Measurements from ENCODE around the gene DNMT3A. TPM values are rescaled to one million over a fixed set of nuclear protein-coding genes. Genes with fewer than 3 reads are reported as not detected.
"Not testable (repeated sequence)": the region's sequence is repeated elsewhere in the genome, so short reads cannot be mapped to it uniquely, and the experiment has no call there.

Gene DNMT3A
- polyA plus RNA-seq, 2 donors, result 5.0 to 7.3 TPM

DNA sequence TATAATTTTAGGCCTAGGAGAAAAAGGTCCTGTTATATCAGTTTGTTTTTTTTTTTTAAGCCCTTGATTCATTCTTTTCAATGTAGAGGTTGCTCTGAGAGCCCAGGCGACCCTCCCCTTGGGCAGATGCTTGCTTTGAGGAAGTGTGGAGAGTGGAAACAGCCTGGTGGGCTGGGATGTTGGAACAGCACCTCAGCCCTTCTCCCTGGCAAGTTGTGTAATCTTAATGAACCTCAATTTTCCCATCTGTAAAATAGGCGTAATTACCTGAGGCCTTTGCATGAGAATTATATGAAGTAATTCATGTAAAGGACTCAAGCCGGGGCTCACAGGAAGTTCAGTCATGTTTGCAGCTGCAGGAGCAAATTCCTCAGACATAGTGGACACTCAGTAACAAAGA, 123.6 kb downstream of the DNMT3A start:
- Histone ChIP-seq H3K27me3 (ENCODE audit: control insufficient read depth in 1 of 2, insufficient read depth in 2 of 2, low read length in 2 of 2) (no peaks in the 10 kb centered on the region), H3K4me1 (ENCODE audit: control insufficient read depth in 2 of 2, insufficient read depth in 2 of 2, low read length in 1 of 2) (peaks cover 0 to 2% of the 10 kb centered on the region in 2 donors), H3K4me3 (ENCODE audit: low read depth in 1 of 2, low read length in 2 of 2) (no peak overlapping the region), H3K9me3 (ENCODE audit: control insufficient read depth in 2 of 2, insufficient read depth in 1 of 2, low read depth in 1 of 2, low read length in 1 of 2) (no peaks in the 10 kb centered on the region), H3K27ac (ENCODE audit: low read depth in 2 of 2, low read length in 1 of 2) (no peak overlapping the region), H3K36me3 (ENCODE audit: control insufficient read depth in 2 of 2, insufficient read depth in 2 of 2, low read length in 1 of 2) (no peaks in the 10 kb centered on the region)
- 88 to 92% methylated on average over 3 of the region's 3 CpGs for WGBS, 2 donors

DNA sequence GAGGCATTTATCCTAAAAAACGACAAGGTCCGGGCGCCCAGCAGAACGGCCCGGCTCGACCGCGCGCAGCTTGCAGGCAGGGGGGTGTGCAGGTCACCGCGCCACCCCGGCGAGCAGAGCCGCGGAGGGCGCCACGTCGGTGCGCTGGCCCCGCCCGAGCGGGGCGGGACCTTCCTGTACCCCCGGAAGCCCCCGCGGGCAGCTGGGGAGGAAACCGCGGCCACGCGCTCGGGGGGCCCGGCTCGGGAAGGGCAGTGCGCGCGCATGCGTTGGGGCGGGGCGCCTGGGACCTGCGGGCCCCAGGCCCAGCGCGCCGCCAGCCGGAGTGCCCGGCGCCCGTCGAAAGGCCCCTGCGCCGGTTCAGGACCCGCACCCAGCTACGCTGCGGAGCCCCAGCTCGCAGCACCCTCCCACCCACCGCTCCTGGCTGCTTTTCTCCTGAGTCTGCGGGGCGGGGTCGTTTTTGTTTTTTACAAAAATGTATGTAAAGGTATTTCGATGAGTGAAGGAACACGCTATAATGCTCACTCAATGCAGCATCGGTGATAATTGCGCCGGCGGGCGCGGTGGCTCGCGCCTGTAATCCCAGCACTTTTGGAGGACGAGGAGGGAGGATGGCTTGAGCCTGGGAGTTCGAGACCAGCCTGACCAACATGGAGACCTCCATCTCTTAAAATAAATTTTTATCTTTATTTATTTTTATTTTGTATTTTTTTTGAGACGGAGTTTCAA, 125.6 kb downstream of the DNMT3A start:
- H3K9me3 ChIP-seq (ENCODE audit: control insufficient read depth in 2 of 2, insufficient read depth in 1 of 2, low read depth in 1 of 2, low read length in 1 of 2), result no peaks in the 10 kb centered on the region
- peak overlapping the region; percentile 50 to 56 for H3K4me3 ChIP-seq (ENCODE audit: low read depth in 1 of 2, low read length in 2 of 2)
- H3K27me3 ChIP-seq (ENCODE audit: control insufficient read depth in 1 of 2, insufficient read depth in 2 of 2, low read length in 2 of 2), result no peaks in the 10 kb centered on the region
- H3K36me3 ChIP-seq (ENCODE audit: control insufficient read depth in 2 of 2, insufficient read depth in 2 of 2, low read length in 1 of 2), result no peaks in the 10 kb centered on the region
- H3K4me1 ChIP-seq (ENCODE audit: control insufficient read depth in 2 of 2, insufficient read depth in 2 of 2, low read length in 1 of 2), result peaks cover 0 to 2% of the 10 kb centered on the region in 2 donors
- 3 to 4% methylated on average over 60 to 71 of the region's 71 CpGs for WGBS, 2 donors
- H3K27ac ChIP-seq (ENCODE audit: low read depth in 2 of 2, low read length in 1 of 2), result peak overlapping the region; percentile 57 to 73

DNA sequence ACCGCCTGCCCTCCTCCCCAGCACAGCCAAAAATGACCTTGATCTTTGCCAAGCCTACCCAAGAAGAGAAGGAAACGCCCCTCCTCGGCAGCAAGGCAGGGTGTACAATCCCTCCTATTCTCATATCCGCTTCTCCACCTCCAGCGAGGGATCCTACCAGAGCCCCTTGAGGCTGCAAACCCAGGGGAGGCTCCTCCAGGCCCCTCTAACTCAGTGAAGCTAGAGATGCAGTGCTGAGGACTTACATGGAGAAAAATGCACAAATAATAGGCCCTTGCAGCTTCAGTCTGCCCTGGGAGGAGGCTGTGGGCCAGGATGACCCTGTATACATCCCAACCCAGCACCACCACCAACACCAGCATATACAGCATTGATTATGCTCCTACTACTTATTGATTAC, 126.5 kb downstream of the DNMT3A start:
- Histone ChIP-seq H3K4me1 (ENCODE audit: control insufficient read depth in 2 of 2, insufficient read depth in 2 of 2, low read length in 1 of 2) (peaks cover 0 to 2% of the 10 kb centered on the region in 2 donors), H3K27ac (ENCODE audit: low read depth in 2 of 2, low read length in 1 of 2) (peak overlapping the region; percentile 15 to 57), H3K27me3 (ENCODE audit: control insufficient read depth in 1 of 2, insufficient read depth in 2 of 2, low read length in 2 of 2) (no peaks in the 10 kb centered on the region), H3K9me3 (ENCODE audit: control insufficient read depth in 2 of 2, insufficient read depth in 1 of 2, low read depth in 1 of 2, low read length in 1 of 2) (no peaks in the 10 kb centered on the region), H3K4me3 (ENCODE audit: low read depth in 1 of 2, low read length in 2 of 2) (no peak overlapping the region), H3K36me3 (ENCODE audit: control insufficient read depth in 2 of 2, insufficient read depth in 2 of 2, low read length in 1 of 2) (no peaks in the 10 kb centered on the region)
- WGBS, 2 donors, result 67 to 75% methylated on average over 5 of the region's 5 CpGs

DNA sequence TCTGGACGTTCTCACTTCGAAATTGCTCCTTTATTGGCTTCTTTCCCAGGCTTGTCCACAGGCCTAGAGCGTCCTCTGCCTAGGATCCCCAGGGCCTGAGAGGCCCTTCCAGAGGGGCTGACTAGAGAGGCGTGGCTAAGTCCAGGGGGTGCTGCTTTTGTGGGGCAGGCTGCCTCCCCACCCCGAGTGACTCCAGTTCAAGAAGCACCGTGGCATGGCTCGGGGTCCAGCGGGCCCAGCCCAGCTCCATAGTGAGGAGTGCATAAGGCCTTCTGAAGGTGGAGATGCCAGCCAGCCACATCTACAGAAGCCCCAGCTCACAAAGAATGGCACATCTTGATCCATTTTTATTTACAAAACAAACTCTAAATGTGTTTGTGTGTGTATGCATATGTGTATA, 128.5 kb downstream of the DNMT3A start:
- Histone ChIP-seq H3K4me3 (ENCODE audit: low read depth in 1 of 2, low read length in 2 of 2) (no peak overlapping the region), H3K27ac (ENCODE audit: low read depth in 2 of 2, low read length in 1 of 2) (no peak overlapping the region), H3K36me3 (ENCODE audit: control insufficient read depth in 2 of 2, insufficient read depth in 2 of 2, low read length in 1 of 2) (no peaks in the 10 kb centered on the region), H3K9me3 (ENCODE audit: control insufficient read depth in 2 of 2, insufficient read depth in 1 of 2, low read depth in 1 of 2, low read length in 1 of 2) (no peaks in the 10 kb centered on the region), H3K27me3 (ENCODE audit: control insufficient read depth in 1 of 2, insufficient read depth in 2 of 2, low read length in 2 of 2) (no peaks in the 10 kb centered on the region), H3K4me1 (ENCODE audit: control insufficient read depth in 2 of 2, insufficient read depth in 2 of 2, low read length in 1 of 2) (no peaks in the 10 kb centered on the region)
- WGBS, 2 donors, result 64 to 66% methylated on average over 8 of the region's 8 CpGs

DNA sequence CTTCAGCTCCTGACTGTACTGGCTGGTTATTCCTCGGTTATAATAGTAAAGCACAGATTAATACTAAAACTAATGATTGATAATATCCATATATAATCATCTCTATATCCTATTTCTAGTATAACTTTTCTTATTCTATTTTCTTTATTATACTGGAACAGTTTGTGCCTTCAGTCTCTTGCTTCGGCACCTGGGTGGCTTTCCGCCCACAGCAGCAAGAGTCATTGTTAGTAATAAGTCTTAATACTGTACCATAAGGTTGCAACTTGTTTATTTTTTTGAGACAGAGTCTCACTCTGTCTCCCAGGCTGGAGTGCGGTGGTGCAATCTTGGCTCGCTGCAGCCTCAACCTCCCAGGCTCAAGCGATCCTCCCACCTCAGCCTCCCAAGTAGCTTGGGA, 130.8 kb downstream of the DNMT3A start:
- not testable (repeated sequence) for H3K36me3 ChIP-seq (ENCODE audit: control insufficient read depth in 2 of 2, insufficient read depth in 2 of 2, low read length in 1 of 2); H3K27me3 ChIP-seq (ENCODE audit: control insufficient read depth in 1 of 2, insufficient read depth in 2 of 2, low read length in 2 of 2); H3K4me1 ChIP-seq (ENCODE audit: control insufficient read depth in 2 of 2, insufficient read depth in 2 of 2, low read length in 1 of 2); H3K9me3 ChIP-seq (ENCODE audit: control insufficient read depth in 2 of 2, insufficient read depth in 1 of 2, low read depth in 1 of 2, low read length in 1 of 2); H3K4me3 ChIP-seq (ENCODE audit: low read depth in 1 of 2, low read length in 2 of 2); H3K27ac ChIP-seq (ENCODE audit: low read depth in 2 of 2, low read length in 1 of 2)
- WGBS, 2 donors, result 93 to 94% methylated on average over 6 of the region's 6 CpGs

DNA sequence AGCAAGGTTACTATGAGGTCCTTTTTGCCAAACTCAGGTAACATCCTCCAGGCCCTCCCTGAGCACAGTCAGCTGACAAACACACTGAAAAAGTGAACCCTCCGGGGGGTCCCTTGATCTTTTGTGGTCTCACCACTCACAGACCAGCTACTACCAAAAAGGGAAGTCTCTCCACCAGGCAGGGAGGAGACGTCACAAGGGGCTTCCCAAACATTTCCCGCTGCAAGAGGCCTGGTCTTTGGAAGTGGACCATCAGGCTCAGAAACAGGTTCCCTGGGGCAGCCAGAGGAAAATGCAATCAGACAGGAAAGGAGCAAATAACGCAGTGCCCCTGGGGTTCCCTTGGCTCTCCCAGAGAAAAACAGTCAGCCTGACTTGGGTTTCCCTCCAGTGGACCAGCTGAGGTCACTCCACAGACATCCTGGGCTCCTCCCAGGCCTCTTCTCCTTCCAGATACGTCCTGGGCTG, 134.6 kb downstream of the DNMT3A start:
- no peaks in the 10 kb centered on the region for H3K9me3 ChIP-seq (ENCODE audit: control insufficient read depth in 2 of 2, insufficient read depth in 1 of 2, low read depth in 1 of 2, low read length in 1 of 2)
- no peaks in the 10 kb centered on the region for H3K36me3 ChIP-seq (ENCODE audit: control insufficient read depth in 2 of 2, insufficient read depth in 2 of 2, low read length in 1 of 2)
- H3K4me3 ChIP-seq (ENCODE audit: low read depth in 1 of 2, low read length in 2 of 2), result no peak overlapping the region
- H3K4me1 ChIP-seq (ENCODE audit: control insufficient read depth in 2 of 2, insufficient read depth in 2 of 2, low read length in 1 of 2), result no peaks in the 10 kb centered on the region
- 67 to 75% methylated on average over 5 of the region's 5 CpGs for whole genome bisulfite sequencing, 2 donors
- no peaks in the 10 kb centered on the region for H3K27me3 ChIP-seq (ENCODE audit: control insufficient read depth in 1 of 2, insufficient read depth in 2 of 2, low read length in 2 of 2)
- H3K27ac ChIP-seq (ENCODE audit: low read depth in 2 of 2, low read length in 1 of 2), result no peak overlapping the region

DNA sequence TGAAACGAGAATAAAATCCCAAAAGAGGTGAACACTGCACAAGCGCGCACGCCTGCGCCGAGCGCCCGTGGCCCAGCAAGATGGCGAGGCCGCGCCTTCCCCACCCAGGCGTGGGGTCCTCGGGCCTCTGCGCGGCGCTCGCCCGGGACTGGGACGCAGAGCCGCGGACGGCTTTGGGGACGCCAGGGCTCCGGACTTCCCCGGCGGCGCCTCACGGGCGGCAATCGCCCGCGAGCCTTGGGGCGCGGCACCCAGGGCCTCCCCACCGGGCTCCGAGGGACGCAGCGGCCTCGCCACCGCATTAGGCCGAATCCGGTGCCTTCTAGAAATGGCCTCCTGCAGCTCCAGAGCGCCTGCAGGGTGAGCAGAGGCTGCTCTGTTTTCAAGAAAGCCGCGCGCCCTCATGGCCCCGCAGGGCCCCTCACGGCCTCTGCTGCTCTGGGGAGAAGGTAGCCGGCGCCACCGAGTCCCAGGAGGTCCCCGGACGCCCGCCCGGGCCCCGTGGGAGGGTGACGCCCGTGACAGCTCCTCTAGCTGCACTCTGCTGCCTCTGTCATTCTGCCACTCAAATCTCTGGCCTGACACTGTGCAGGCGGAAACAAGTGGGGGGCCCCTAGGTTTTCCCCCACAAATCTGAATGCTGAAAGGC, 137.4 kb downstream of the DNMT3A start:
- Histone ChIP-seq H3K27ac (ENCODE audit: low read depth in 2 of 2, low read length in 1 of 2) (no peak overlapping the region), H3K9me3 (ENCODE audit: control insufficient read depth in 2 of 2, insufficient read depth in 1 of 2, low read depth in 1 of 2, low read length in 1 of 2) (no peaks in the 10 kb centered on the region), H3K36me3 (ENCODE audit: control insufficient read depth in 2 of 2, insufficient read depth in 2 of 2, low read length in 1 of 2) (no peaks in the 10 kb centered on the region), H3K27me3 (ENCODE audit: control insufficient read depth in 1 of 2, insufficient read depth in 2 of 2, low read length in 2 of 2) (no peaks in the 10 kb centered on the region), H3K4me1 (ENCODE audit: control insufficient read depth in 2 of 2, insufficient read depth in 2 of 2, low read length in 1 of 2) (no peaks in the 10 kb centered on the region), H3K4me3 (ENCODE audit: low read depth in 1 of 2, low read length in 2 of 2) (peak overlapping the region in 1 of 2 donors; percentile 31)
- WGBS, 2 donors, result 45 to 47% methylated on average over 59 of the region's 59 CpGs

DNA sequence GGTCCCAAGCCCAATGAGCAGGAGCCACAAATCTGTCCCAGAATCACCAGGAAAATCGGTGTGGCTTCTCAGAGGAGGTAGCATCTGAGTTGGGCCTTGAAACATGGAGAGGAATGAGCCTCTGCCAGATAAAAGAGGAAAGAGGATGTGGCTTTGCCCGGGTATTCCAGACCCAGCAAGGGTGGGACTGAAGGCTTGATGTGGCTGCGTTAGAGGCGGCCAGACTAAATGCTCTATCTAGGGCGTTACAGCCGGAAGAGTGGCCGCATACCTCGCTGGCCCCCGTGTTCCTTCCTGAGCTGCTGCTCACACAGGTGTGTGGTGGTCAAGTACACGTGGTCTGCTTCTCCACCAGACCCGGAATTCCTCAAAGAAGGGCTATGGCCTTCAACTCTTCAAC, 139.4 kb downstream of the DNMT3A start:
- Histone ChIP-seq H3K9me3 (ENCODE audit: control insufficient read depth in 2 of 2, insufficient read depth in 1 of 2, low read depth in 1 of 2, low read length in 1 of 2) (no peaks in the 10 kb centered on the region), H3K4me3 (ENCODE audit: low read depth in 1 of 2, low read length in 2 of 2) (no peak overlapping the region), H3K36me3 (ENCODE audit: control insufficient read depth in 2 of 2, insufficient read depth in 2 of 2, low read length in 1 of 2) (no peaks in the 10 kb centered on the region), H3K27me3 (ENCODE audit: control insufficient read depth in 1 of 2, insufficient read depth in 2 of 2, low read length in 2 of 2) (no peaks in the 10 kb centered on the region), H3K4me1 (ENCODE audit: control insufficient read depth in 2 of 2, insufficient read depth in 2 of 2, low read length in 1 of 2) (no peaks in the 10 kb centered on the region), H3K27ac (ENCODE audit: low read depth in 2 of 2, low read length in 1 of 2) (no peak overlapping the region)
- 75 to 81% methylated on average over 11 of the region's 11 CpGs for WGBS, 2 donors

DNA sequence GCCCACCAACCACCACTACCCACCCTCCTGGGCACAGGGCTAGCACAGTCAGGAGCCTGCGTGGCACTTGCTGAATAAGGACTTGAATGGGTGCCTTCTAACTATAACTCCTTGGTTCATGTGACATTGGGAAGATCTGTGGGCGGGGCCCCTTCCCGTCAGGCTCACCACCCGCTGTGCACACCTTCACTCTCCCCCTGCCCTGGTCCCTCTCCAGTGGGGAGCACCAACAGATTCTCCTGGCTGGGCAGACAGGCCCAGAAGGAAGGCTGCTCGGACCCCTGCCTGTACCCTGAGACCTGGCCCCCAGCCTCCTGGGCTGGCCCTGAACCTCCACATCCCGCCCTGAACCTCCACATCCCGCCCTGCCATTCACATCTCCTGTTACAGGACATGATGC, 139.9 kb downstream of the DNMT3A start:
- no peaks in the 10 kb centered on the region for H3K36me3 ChIP-seq (ENCODE audit: control insufficient read depth in 2 of 2, insufficient read depth in 2 of 2, low read length in 1 of 2)
- no peak overlapping the region for H3K27ac ChIP-seq (ENCODE audit: low read depth in 2 of 2, low read length in 1 of 2)
- no peaks in the 10 kb centered on the region for H3K9me3 ChIP-seq (ENCODE audit: control insufficient read depth in 2 of 2, insufficient read depth in 1 of 2, low read depth in 1 of 2, low read length in 1 of 2)
- H3K4me1 ChIP-seq (ENCODE audit: control insufficient read depth in 2 of 2, insufficient read depth in 2 of 2, low read length in 1 of 2), result no peaks in the 10 kb centered on the region
- H3K27me3 ChIP-seq (ENCODE audit: control insufficient read depth in 1 of 2, insufficient read depth in 2 of 2, low read length in 2 of 2), result no peaks in the 10 kb centered on the region
- 92 to 93% methylated on average over 7 of the region's 7 CpGs for WGBS, 2 donors
- no peak overlapping the region for H3K4me3 ChIP-seq (ENCODE audit: low read depth in 1 of 2, low read length in 2 of 2)

DNA sequence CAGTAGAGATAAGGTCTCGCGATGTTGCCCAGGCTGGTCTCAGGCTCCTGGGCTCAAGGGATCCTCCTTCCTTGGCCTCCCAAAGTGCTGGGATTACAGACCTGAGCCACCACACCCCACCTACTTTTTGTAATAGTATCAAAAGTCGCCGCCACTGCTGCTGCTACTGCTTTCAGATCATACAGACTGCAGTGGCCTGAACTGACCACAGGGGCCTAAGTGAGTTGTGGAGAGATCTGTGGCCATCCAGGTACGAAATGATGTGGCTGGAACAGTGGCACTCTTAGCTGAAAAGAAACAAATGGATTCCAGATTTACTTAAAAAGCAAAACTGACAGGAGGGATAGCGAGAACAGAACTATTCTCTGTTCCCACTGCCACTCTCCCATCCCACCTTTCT, 140.5 kb downstream of the DNMT3A start:
- Histone ChIP-seq H3K27me3 (ENCODE audit: control insufficient read depth in 1 of 2, insufficient read depth in 2 of 2, low read length in 2 of 2) (no peaks in the 10 kb centered on the region), H3K36me3 (ENCODE audit: control insufficient read depth in 2 of 2, insufficient read depth in 2 of 2, low read length in 1 of 2) (no peaks in the 10 kb centered on the region), H3K4me3 (ENCODE audit: low read depth in 1 of 2, low read length in 2 of 2) (no peak overlapping the region), H3K27ac (ENCODE audit: low read depth in 2 of 2, low read length in 1 of 2) (no peak overlapping the region), H3K4me1 (ENCODE audit: control insufficient read depth in 2 of 2, insufficient read depth in 2 of 2, low read length in 1 of 2) (no peaks in the 10 kb centered on the region), H3K9me3 (ENCODE audit: control insufficient read depth in 2 of 2, insufficient read depth in 1 of 2, low read depth in 1 of 2, low read length in 1 of 2) (no peaks in the 10 kb centered on the region)
- WGBS, 2 donors, result 68 to 88% methylated on average over 6 of the region's 6 CpGs
